HG02970 (cell line): ENCODE data around the gene ERG28.
"Not testable (repeated sequence)": the region's sequence is repeated elsewhere in the genome, so short reads cannot be mapped to it uniquely, and the experiment has no call there.

Experiments used
- ATAC-seq: cut with Tn5 transposase; IDR thresholded peaks from one replicate; pipeline ENCODE4 v1.9.1; 2021; ENCODE audit warnings: mild to moderate bottlenecking, moderate library complexity, moderate number of reproducible peaks; ENCODE audit not compliant: unreplicated experiment, low FRiP score

Gene ERG28

GRCh38 chr14:75628816-75629215 lies 31.9 kb downstream of the ERG28 start:
- no peak for ATAC-seq

GRCh38 chr14:75627406-75627805 lies 33.3 kb downstream of the ERG28 start:
- ATAC-seq, result no peak

GRCh38 chr14:75626863-75627262 lies 33.8 kb downstream of the ERG28 start:
- ATAC-seq, result no peak

GRCh38 chr14:75626396-75626795 lies 34.3 kb downstream of the ERG28 start:
- ATAC-seq, result no peak

GRCh38 chr14:75625034-75625433 lies 35.6 kb downstream of the ERG28 start:
- ATAC-seq, result no peak

- no peak for ATAC-seq
Measured at GRCh38 chr14:75619548-75619947, 41.1 kb downstream of the ERG28 start.

GRCh38 chr14:75615200-75615599 lies 45.5 kb downstream of the ERG28 start:
- ATAC-seq, result no peak

GRCh38 chr14:75614179-75614578 lies 46.5 kb downstream of the ERG28 start:
- ATAC-seq, result no peak

- no peak for ATAC-seq
Measured at GRCh38 chr14:75612157-75612556, 48.5 kb downstream of the ERG28 start.

GRCh38 chr14:75610834-75611233 lies 49.8 kb downstream of the ERG28 start:
- no peak for ATAC-seq

GRCh38 chr14:75609606-75610475 lies 50.8 kb downstream of the ERG28 start:
- ATAC-seq, result no peak

- no peak for ATAC-seq
Measured at GRCh38 chr14:75609116-75609515, 51.6 kb downstream of the ERG28 start.

- no peak for ATAC-seq
Measured at GRCh38 chr14:75607842-75608640, 52.6 kb downstream of the ERG28 start.

- no peak for ATAC-seq
Measured at GRCh38 chr14:75607044-75607443, 53.6 kb downstream of the ERG28 start.

GRCh38 chr14:75605916-75606315 lies 54.8 kb downstream of the ERG28 start:
- no peak for ATAC-seq

- no peak for ATAC-seq
Measured at GRCh38 chr14:75604979-75605851, 55.5 kb downstream of the ERG28 start.

GRCh38 chr14:75602503-75602902 lies 58.2 kb downstream of the ERG28 start:
- ATAC-seq, result no peak

GRCh38 chr14:75601061-75601460 lies 59.6 kb downstream of the ERG28 start:
- not testable (repeated sequence) for ATAC-seq

- not testable (repeated sequence) for ATAC-seq
Measured at GRCh38 chr14:75600100-75600499, 60.6 kb downstream of the ERG28 start.
